Smooth muscle cell of the brain vasculature (primary cell): ENCODE data around the gene MAP7D2.

ENCODE experiments used
- DNase-seq: peaks from one replicate; pipeline ENCODE4 v3.0.0-alpha.2; 2012; ENCODE audit warnings: low read depth, low spot score

MAP7D2 gene

DNA sequence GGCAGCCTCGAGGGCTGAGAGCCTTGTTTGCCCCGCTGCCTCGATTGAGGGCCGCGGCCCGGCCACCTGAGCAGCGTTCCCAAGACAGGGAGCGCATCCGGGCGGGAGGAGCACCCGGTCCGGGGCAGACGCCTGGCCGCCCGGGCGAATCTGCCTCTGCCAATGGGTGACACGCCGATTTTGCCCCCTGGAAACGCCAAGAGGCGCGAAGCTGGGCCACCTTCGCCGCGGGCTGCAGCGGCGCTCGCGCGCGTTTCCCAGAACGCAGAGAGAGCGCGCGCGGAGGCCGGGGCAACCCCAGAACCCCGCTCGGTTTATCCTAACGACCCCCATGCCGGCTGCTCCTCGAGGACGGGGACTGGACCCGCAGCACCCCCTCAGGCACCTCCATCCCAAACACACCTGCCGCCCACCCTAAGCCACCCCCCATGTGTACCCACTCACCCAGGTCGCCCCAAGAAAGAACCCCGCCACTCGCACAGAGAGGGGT lies 575 bp downstream of the MAP7D2 start:
- no peak for DNase-seq

- no peak for DNase-seq
Measured at GRCh38 chrX:20112022-20112774, 4.5 kb downstream of the MAP7D2 start.

DNA sequence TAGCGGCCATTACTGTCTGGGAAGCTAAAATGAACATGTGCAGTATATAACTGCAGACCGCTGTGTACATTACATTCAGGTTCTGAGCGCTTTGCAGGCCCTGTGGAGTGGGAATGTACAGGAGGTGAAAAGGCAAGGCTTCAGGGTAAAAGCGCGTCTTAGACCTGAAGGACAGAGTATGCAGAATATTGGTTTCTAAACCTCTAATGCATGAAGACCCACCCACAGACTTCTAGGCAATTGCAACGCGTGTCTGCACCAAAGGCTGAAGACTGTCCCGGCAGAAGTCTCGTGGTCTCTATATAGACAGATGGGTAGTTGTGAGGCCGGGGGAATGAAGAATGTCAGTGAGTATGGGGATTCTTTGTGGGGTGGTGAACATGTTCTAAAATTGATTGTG lies 5.4 kb downstream of the MAP7D2 start:
- no peak for DNase-seq

DNA sequence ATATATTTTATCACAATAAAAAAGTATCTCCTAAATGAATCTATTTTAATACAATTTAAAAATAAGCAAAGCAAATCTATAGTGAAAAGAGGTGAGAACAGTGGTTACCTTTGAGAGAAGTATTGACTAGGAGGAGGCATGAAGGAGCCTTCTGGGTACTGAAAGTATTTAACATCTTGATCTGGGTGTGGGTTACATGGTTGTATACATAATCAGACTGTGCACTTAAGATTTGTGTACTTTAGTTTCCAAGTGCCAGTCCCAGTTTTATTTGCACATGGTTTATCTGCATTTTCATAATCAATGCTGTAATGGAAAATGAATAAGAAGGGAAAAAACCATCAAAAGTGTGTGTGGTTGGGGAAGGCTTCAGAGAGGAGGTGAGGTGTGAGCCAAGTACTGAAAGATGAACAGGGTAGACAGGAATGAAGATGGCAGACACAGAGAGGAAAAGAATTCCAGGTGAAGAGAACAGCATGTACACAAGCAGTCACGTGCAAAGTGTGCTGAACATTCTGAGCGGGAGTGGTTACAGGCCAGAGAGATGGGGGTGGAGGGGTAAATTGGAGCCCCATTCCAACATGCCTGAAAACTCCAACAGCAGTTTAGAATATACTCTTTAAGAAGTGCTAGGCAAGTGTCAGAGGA lies 14.6 kb downstream of the MAP7D2 start:
- DNase-seq: no peak

DNA sequence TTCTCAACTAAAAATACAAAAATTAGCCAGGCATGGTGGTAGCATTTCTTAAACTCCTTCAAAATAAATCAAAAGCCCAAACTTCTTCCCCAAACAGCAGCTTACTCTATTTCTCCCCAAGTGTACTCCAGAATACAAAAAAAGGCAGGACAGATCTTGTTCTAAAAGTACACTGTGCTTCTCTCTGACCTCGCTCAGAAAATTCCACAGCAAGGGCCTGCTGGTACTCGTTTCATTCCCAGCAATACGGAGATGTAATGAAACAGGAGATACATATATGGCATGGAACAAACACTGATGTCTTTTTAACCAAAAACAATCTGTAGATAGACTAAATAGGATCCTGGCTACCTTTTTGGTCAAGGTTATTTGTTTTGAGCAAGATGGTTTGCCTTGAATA lies 25.2 kb downstream of the MAP7D2 start:
- no peak for DNase-seq

GRCh38 chrX:20089845-20090244 lies 26.9 kb downstream of the MAP7D2 start:
- DNase-seq: no peak

DNA sequence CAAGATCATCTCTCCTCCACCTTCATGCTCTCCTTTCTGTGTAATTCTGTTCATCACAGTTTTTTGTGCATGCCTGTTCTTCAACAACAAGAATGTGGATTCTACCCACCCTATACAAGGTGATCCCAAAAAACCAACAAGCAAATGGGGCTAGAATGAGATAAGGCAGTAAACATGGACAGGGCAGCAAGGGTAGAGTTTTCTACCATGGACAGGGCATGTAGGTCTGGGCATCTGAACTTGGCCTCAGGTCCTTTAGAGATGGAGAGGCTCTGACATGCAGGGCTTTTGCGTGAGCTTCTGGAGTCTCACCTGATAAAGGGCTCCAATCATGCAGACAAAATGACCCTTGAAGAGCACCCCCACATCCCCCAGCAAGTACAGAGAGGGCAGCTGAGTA lies 36.4 kb downstream of the MAP7D2 start:
- no peak for DNase-seq

- DNase-seq: no peak
Measured at GRCh38 chrX:20071511-20072079, 45.1 kb downstream of the MAP7D2 start.

GRCh38 chrX:20067709-20068561 lies 48.8 kb downstream of the MAP7D2 start:
- peak; percentile 21 for DNase-seq

- no peak for DNase-seq
Measured at GRCh38 chrX:20066968-20067708, 49.6 kb downstream of the MAP7D2 start.

- DNase-seq: no peak
Measured at GRCh38 chrX:20063716-20064351, 52.9 kb downstream of the MAP7D2 start.

- no peak for DNase-seq
Measured at GRCh38 chrX:20063153-20063552, 53.6 kb downstream of the MAP7D2 start.

- no peak for DNase-seq
Measured at GRCh38 chrX:20061855-20062254, 54.9 kb downstream of the MAP7D2 start.

GRCh38 chrX:20060961-20061748 lies 55.6 kb downstream of the MAP7D2 start:
- DNase-seq: no peak

- no peak for DNase-seq
Measured at GRCh38 chrX:20059467-20060128, 57.1 kb downstream of the MAP7D2 start.

GRCh38 chrX:20057479-20057878 lies 59.2 kb downstream of the MAP7D2 start:
- no peak for DNase-seq

DNA sequence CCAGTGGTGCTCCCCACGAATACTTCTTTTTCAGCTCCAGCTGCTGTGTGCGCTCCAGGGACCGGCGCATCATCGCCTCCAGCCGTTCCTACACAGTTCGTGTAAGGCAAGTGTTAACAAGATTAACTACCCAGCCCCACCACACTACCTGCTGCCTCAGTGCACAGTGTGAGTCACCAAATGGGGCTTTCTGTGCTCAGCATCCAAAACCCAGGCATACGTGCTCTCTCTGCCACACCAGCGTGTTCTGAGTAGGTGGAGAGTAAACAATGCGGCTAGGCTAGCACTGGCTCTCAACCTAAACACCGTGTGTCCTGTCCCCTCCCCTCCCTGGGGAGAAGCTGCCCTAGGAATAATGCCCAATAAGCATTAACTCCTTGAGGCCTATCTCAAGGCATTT lies 60.0 kb downstream of the MAP7D2 start:
- DNase-seq: no peak

GRCh38 chrX:20053537-20053936 lies 63.2 kb downstream of the MAP7D2 start:
- no peak for DNase-seq

GRCh38 chrX:20046864-20047263 lies 69.8 kb downstream of the MAP7D2 start:
- DNase-seq: no peak
